H1 (cell line): ENCODE measurements around the gene DUOXA2. TPM values are rescaled to one million over a fixed set of nuclear protein-coding genes. Genes with fewer than 3 reads are reported as not detected.

Experiments used
- CTCF ChIA-PET: fragments of 300-600 bp; sonication (Branson Sonifier 250); formaldehyde crosslinking; loops from one replicate; lab custom pipeline; 2021; ENCODE audit not compliant: partially characterized antibody; lab: Charles Lee
- POLR2A ChIA-PET: fragments of 300-600 bp; sonication (Branson Sonifier 250); formaldehyde crosslinking; loops from one replicate; lab custom pipeline; 2021; ENCODE audit warnings: inconsistent platforms; ENCODE audit not compliant: partially characterized antibody; lab: Charles Lee
- DNase-seq, 2 experiments: peaks; one replicate each; pipeline versions ENCODE4 v3.0.0 to v3.0.0-alpha.2; 2010 to 2022; ENCODE audit warnings: low spot score in 2 of 2, low read depth in 1 of 2, mixed read lengths in 1 of 2
- FAIRE-seq: peaks from 2 replicates; lab custom pipeline; 2011; peaks lifted over from hg19 to GRCh38; lab: Jason Lieb, UNC
- H2AFZ ChIP-seq: 2 replicates; pipeline ENCODE4 v1.8.1; 2012; ENCODE audit warnings: low read length, inconsistent platforms
- H2AK5ac ChIP-seq: 2 replicates; pipeline ENCODE4 v1.6.1; 2013; ENCODE audit warnings: low read depth, low read length
- H2BK120ac ChIP-seq: replicated peaks from 2 replicates; pipeline ENCODE3; 2013; ENCODE audit warnings: low read depth, low read length, inconsistent platforms
- H2BK12ac ChIP-seq: 2 replicates; pipeline ENCODE4 v1.6.1; 2013; ENCODE audit warnings: low read depth, low read length
- H2BK15ac ChIP-seq: 2 replicates; pipeline ENCODE4 v1.6.1; 2013; ENCODE audit warnings: low read length
- H2BK20ac ChIP-seq: 2 replicates; pipeline ENCODE4 v1.6.1; 2013; ENCODE audit warnings: low read length
- H2BK5ac ChIP-seq: 2 replicates; pipeline ENCODE4 v1.6.1; 2013; ENCODE audit warnings: low read depth, low read length
- H3K14ac ChIP-seq: 2 replicates; pipeline ENCODE4 v1.6.1; 2013; ENCODE audit warnings: inconsistent platforms; ENCODE audit not compliant: insufficient read length
- H3K18ac ChIP-seq: 2 replicates; pipeline ENCODE4 v1.6.1; 2013; ENCODE audit warnings: low read length; ENCODE audit errors: extremely low read depth
- H3K23ac ChIP-seq: 2 replicates; pipeline ENCODE4 v1.6.1; 2013; ENCODE audit warnings: inconsistent platforms; ENCODE audit not compliant: insufficient read length
- H3K23me2 ChIP-seq: 2 replicates; pipeline ENCODE4 v1.6.1; 2013; ENCODE audit warnings: low read depth, low read length
- H3K27ac ChIP-seq: 2 replicates; pipeline ENCODE4 v1.6.1; 2011; ENCODE audit warnings: low read depth, low read length, inconsistent platforms
- H3K27me3 ChIP-seq, 4 experiments: replicated peaks in 1 of 4; 1 replicate in 1 of 4; 2 replicates in 3 of 4; pipeline versions ENCODE4 v1.6.1 to v1.8.1; 2011 to 2013; ENCODE audit warnings: low read length in 3 of 4, mild to moderate bottlenecking in 3 of 4, inconsistent platforms in 2 of 4, mixed read lengths in 2 of 4, moderate library complexity in 1 of 4; ENCODE audit not compliant: control insufficient read depth in 3 of 4, insufficient read depth in 3 of 4; ENCODE audit errors: extremely low read depth in 1 of 4
- H3K36me3 ChIP-seq, 4 experiments: 2 replicates each; pipeline versions ENCODE4 v1.6.1 to v1.8.1; 2011 to 2013; ENCODE audit warnings: mild to moderate bottlenecking in 4 of 4, low read length in 3 of 4, moderate library complexity in 2 of 4, control low read depth in 1 of 4, inconsistent platforms in 1 of 4; ENCODE audit not compliant: insufficient read depth in 4 of 4, control insufficient read depth in 2 of 4
- H3K4ac ChIP-seq: replicated peaks from 2 replicates; pipeline ENCODE3; 2013; ENCODE audit warnings: low read length, low read depth, mixed read lengths, inconsistent platforms; ENCODE audit not compliant: insufficient read length
- H3K4me1 ChIP-seq, 4 experiments: replicated peaks in 1 of 4; 1 replicate in 1 of 4; 2 replicates in 3 of 4; pipeline versions ENCODE4 v1.6.1 to v1.8.1; 2011 to 2013; ENCODE audit warnings: low read length in 3 of 4, inconsistent platforms in 2 of 4, mixed read lengths in 1 of 4; ENCODE audit not compliant: insufficient read depth in 4 of 4, control insufficient read depth in 3 of 4
- H3K4me2 ChIP-seq, 2 experiments: 2 replicates each; pipeline versions ENCODE4 v1.6.1 to v1.8.1; 2011 to 2013; ENCODE audit warnings: low read depth in 2 of 2, low read length in 2 of 2, control low read depth in 1 of 2, inconsistent platforms in 1 of 2, mild to moderate bottlenecking in 1 of 2; ENCODE audit not compliant: insufficient read depth in 1 of 2
- H3K4me3 ChIP-seq, 4 experiments: fragments of 200-600, 300-600 bp in 1 of 4; sonication (generic), shearing (Covaris generic), sonication (Bioruptor Twin) in 1 of 4; 2 replicates each; pipeline versions ENCODE4 v1.5.1 to v1.8.1; 2011 to 2016; ENCODE audit warnings: low read length in 4 of 4, low read depth in 3 of 4, control low read depth in 2 of 4, inconsistent platforms in 2 of 4, mild to moderate bottlenecking in 2 of 4, mixed read lengths in 1 of 4, moderate library complexity in 1 of 4; ENCODE audit not compliant: insufficient read depth in 2 of 4; ENCODE audit errors: extremely low read depth in 1 of 4
- H3K56ac ChIP-seq: replicated peaks from 2 replicates; pipeline ENCODE3; 2013; ENCODE audit warnings: low read depth, mild to moderate bottlenecking, mixed read lengths, low read length, inconsistent platforms; ENCODE audit not compliant: insufficient read length
- H3K79me1 ChIP-seq: 2 replicates; pipeline ENCODE4 v1.6.1; 2013; ENCODE audit warnings: low read depth, low read length, control low read depth
- H3K79me2 ChIP-seq, 2 experiments: 2 replicates each; pipeline versions ENCODE4 v1.6.1 to v1.8.1; 2012 to 2013; ENCODE audit warnings: low read length in 2 of 2, mild to moderate bottlenecking in 2 of 2, inconsistent platforms in 1 of 2; ENCODE audit not compliant: insufficient read depth in 2 of 2, control insufficient read depth in 1 of 2
- H3K9ac ChIP-seq, 4 experiments: replicated peaks in 1 of 4; 1 replicate in 1 of 4; 2 replicates in 3 of 4; pipeline versions ENCODE4 v1.6.1 to v1.8.1; 2011 to 2013; ENCODE audit warnings: low read depth in 3 of 4, low read length in 3 of 4, control low read depth in 2 of 4, mild to moderate bottlenecking in 2 of 4, moderate library complexity in 2 of 4, inconsistent platforms in 1 of 4; ENCODE audit errors: extremely low read depth in 1 of 4
- H3K9me3 ChIP-seq, 2 experiments: 2 replicates each; pipeline versions ENCODE4 v1.6.1 to v1.8.1; 2012 to 2013; ENCODE audit warnings: mild to moderate bottlenecking in 2 of 2, moderate library complexity in 2 of 2, control low read depth in 1 of 2, inconsistent platforms in 1 of 2, low read depth in 1 of 2, low read length in 1 of 2, mixed read lengths in 1 of 2; ENCODE audit not compliant: insufficient read depth in 2 of 2
- H4K20me1 ChIP-seq, 2 experiments: replicated peaks in 1 of 2; 2 replicates each; pipeline versions ENCODE3 to v1.8.1; 2011 to 2013; ENCODE audit warnings: inconsistent platforms in 2 of 2, low read length in 2 of 2, mild to moderate bottlenecking in 1 of 2; ENCODE audit not compliant: insufficient read depth in 2 of 2, control insufficient read depth in 1 of 2
- H4K5ac ChIP-seq: 2 replicates; pipeline ENCODE4 v1.6.1; 2013; ENCODE audit warnings: low read length, low read depth, mixed read lengths, inconsistent platforms; ENCODE audit not compliant: insufficient read length
- H4K8ac ChIP-seq: 2 replicates; pipeline ENCODE4 v1.8.0; 2013; ENCODE audit warnings: mild to moderate bottlenecking, moderate library complexity, low read length, inconsistent platforms; ENCODE audit not compliant: insufficient read depth; ENCODE audit errors: extremely low read depth
- H4K91ac ChIP-seq: replicated peaks from 2 replicates; pipeline ENCODE3; 2013; ENCODE audit warnings: low read length, mixed read lengths, inconsistent platforms; ENCODE audit not compliant: insufficient read length
- CHD2 ChIP-seq: IDR thresholded peaks from 2 replicates; pipeline ENCODE4 v1.6.1; 2012; ENCODE audit warnings: low read length, improper control_type of control experiment
- CTBP2 ChIP-seq: IDR thresholded peaks from 2 replicates; pipeline ENCODE4 v1.7.0; 2011; ENCODE audit warnings: borderline replicate concordance, mild to moderate bottlenecking, moderate library complexity, mixed read lengths, low read length; ENCODE audit not compliant: insufficient read depth, insufficient read length
- HDAC2 ChIP-seq, 2 experiments: fragments of 300-600 bp in 1 of 2; sonication (generic) in 1 of 2; IDR thresholded peaks; 2 replicates each; pipeline ENCODE4 v1.6.1; 2011 to 2012; ENCODE audit warnings: low read depth in 2 of 2, low read length in 2 of 2, mild to moderate bottlenecking in 2 of 2, moderate library complexity in 2 of 2, borderline replicate concordance in 1 of 2, inconsistent platforms in 1 of 2
- KDM4A ChIP-seq: IDR thresholded peaks from one replicate; pipeline ENCODE4 v1.7.1; 2012; ENCODE audit warnings: low read depth, mild to moderate bottlenecking, moderate library complexity, low read length, inconsistent platforms; ENCODE audit not compliant: severe bottlenecking
- RFX5 ChIP-seq: IDR thresholded peaks from 2 replicates; pipeline ENCODE4 v1.6.1; 2011; ENCODE audit warnings: low read depth, low read length, improper control_type of control experiment, borderline replicate concordance
- SAP30 ChIP-seq: fragments of 300-600 bp; sonication (generic); IDR thresholded peaks from 2 replicates; pipeline ENCODE4 v1.7.1; 2012; ENCODE audit warnings: low read length, moderate library complexity, mild to moderate bottlenecking, inconsistent platforms; ENCODE audit not compliant: insufficient read depth, insufficient replicate concordance
- WGBS, 2 experiments: shearing (Covaris generic) in 1 of 2; methylation state at CpG; one replicate each; pipeline versions ENCODE4 v1.1.6 to v1.1.7; 2013 to 2015; ENCODE audit warnings: low lambda C conversion rate in 2 of 2, mixed read lengths in 2 of 2, inconsistent platforms in 1 of 2, low coverage in 1 of 2, missing lambda C conversion rate in 1 of 2; ENCODE audit not compliant: insufficient replicate concordance in 2 of 2, insufficient coverage in 1 of 2, insufficient read length in 1 of 2; ENCODE audit errors: extremely low coverage in 1 of 2, missing lambda C conversion rate in 1 of 2; 5-methylcytosine and 5-hydroxymethylcytosine counted together
- polyA plus RNA-seq, 7 experiments: library from polyadenylated mRNA; depleted of rRNA in 3 of 7; stranded (reverse) in 5 of 7; unstranded in 2 of 7; fragments of >200 nt in 5 of 7; fragments of 200-250 nt in 2 of 7; gene quantifications; 1 replicate in 5 of 7; 2 replicates in 1 of 7; 4 replicates in 1 of 7; pipeline versions ENCODE4 v1.2.1 to v1.2.3, GENCODE V29; 2011 to 2013; ENCODE audit warnings: missing spikeins in 2 of 7, mixed read lengths in 2 of 7
- total RNA-seq: library from RNA; stranded (reverse); fragmentation: NEBNext Ultra II Directional; extraction: Animal tissue kit (Norgen Biotek cat#: 25700); gene quantifications from 2 replicates; pipeline ENCODE4 v1.2.1, GENCODE V29; 2021

DUOXA2 gene
- total and polyA plus RNA-seq, 2 of the 8 experiments (the other 6 are each of a cell fraction or from before 2014, with no cell fraction given), result 0.05 TPM; not detected in 1

- Histone ChIP-seq H3K18ac (no peak overlapping the region), H4K91ac (no peak overlapping the region), H2BK15ac (no peak overlapping the region), H3K4me1 (peaks cover 0 to 10% (median 5%) of the 10 kb centered on the region in 4 experiments; a peak in 5 of 7 replicates), H3K4me2 (no peak overlapping the region), H4K20me1 (peaks cover 0 to 2% of the 10 kb centered on the region in 2 experiments), H3K23ac (no peak overlapping the region), H2BK20ac (no peak overlapping the region), H3K27ac (no peak overlapping the region), H4K8ac (no peak overlapping the region), H4K5ac (no peak overlapping the region), H3K9me3 (no peaks in the 10 kb centered on the region), H2BK120ac (no peak overlapping the region), H3K9ac (no peak overlapping the region), H2BK12ac (no peak overlapping the region), H3K36me3 (no peaks in the 10 kb centered on the region), H2AFZ (no peak overlapping the region), H3K14ac (no peak overlapping the region), H3K23me2 (no peaks in the 10 kb centered on the region; the same call in 1 of the 2 replicates), H2BK5ac (no peak overlapping the region), H3K79me2 (no peaks in the 10 kb centered on the region), H3K56ac (no peak overlapping the region), H3K4ac (no peak overlapping the region), H3K27me3 (peaks cover 14 to 27% (median 22%) of the 10 kb centered on the region in 4 experiments), H2AK5ac (no peak overlapping the region), H3K79me1 (no peaks in the 10 kb centered on the region), H3K4me3 (no peak overlapping the region)
- TF ChIP-seq CTBP2 (no peak), KDM4A (no peak), CHD2 (no peak), RFX5 (no peak), SAP30 (no peak), HDAC2 (IDR thresholded peaks at IDR 0.05; ENCODE audit: borderline replicate concordance in 1 of 2, low read depth in 2 of 2, low read length in 2 of 2) (no peak)
- no peak for FAIRE-seq
- CTCF ChIA-PET, result interaction anchor here (1.1 to 3.3 kb wide), 4 partner anchors 11 to 252 kb away, joined by 4 to 29 read pairs (median 5); no protein-coding TSS in a partner anchor
- POLR2A ChIA-PET, result no interaction called here
- 97% methylated on average over 11 of the region's 11 CpGs; no CpG with 5 or more reads in 1 of the 2 experiments for WGBS, 2 experiments
- DNase-seq, result no peak
Measured at GRCh38 chr15:45105586-45105985, 8.5 kb upstream of the DUOXA2 start.
